Activated CD8-positive, alpha-beta memory T cell treated with anti-CD3 and anti-CD28 coated beads for 24 hours (primary cell): ENCODE measurements around the gene GADL1.

Source experiments
- DNase-seq: peaks from one replicate; pipeline ENCODE4 v3.0.0-alpha.2; 2020

The GADL1 gene

GRCh38 chr3:30752970-30753369 is 141.5 kb downstream of the GADL1 start:
- DNase-seq: no peak

GRCh38 chr3:30752491-30752890 is 142.0 kb downstream of the GADL1 start:
- DNase-seq: no peak

GRCh38 chr3:30751610-30752299 is 142.7 kb downstream of the GADL1 start:
- DNase-seq: peak; percentile 78

- no peak for DNase-seq
These were observed 143.5 kb downstream of the GADL1 start for GRCh38 chr3:30750967-30751366.

GRCh38 chr3:30749230-30749629 is 145.2 kb downstream of the GADL1 start:
- DNase-seq: no peak

- no peak for DNase-seq
These were observed 146.6 kb downstream of the GADL1 start for GRCh38 chr3:30747771-30748281.

GRCh38 chr3:30743641-30744317 is 150.7 kb downstream of the GADL1 start:
- no peak for DNase-seq

GRCh38 chr3:30742796-30743619 is 151.5 kb downstream of the GADL1 start:
- no peak for DNase-seq

GRCh38 chr3:30741889-30742288 is 152.6 kb downstream of the GADL1 start:
- no peak for DNase-seq

GRCh38 chr3:30738605-30739004 is 155.9 kb downstream of the GADL1 start:
- DNase-seq: no peak

GRCh38 chr3:30737743-30738499 is 156.5 kb downstream of the GADL1 start:
- no peak for DNase-seq

GRCh38 chr3:30733696-30734095 is 160.8 kb downstream of the GADL1 start:
- DNase-seq: no peak

GRCh38 chr3:30733209-30733608 is 161.3 kb downstream of the GADL1 start:
- DNase-seq: no peak

- no peak for DNase-seq
These were observed 163.5 kb downstream of the GADL1 start for GRCh38 chr3:30730967-30731366.

GRCh38 chr3:30729936-30730335 is 164.5 kb downstream of the GADL1 start:
- no peak for DNase-seq

- DNase-seq: no peak
These were observed 164.9 kb downstream of the GADL1 start for GRCh38 chr3:30729512-30729911.

- DNase-seq: no peak
These were observed 166.3 kb downstream of the GADL1 start for GRCh38 chr3:30728143-30728542.

- DNase-seq: no peak
These were observed 169.6 kb downstream of the GADL1 start for GRCh38 chr3:30724863-30725262.

GRCh38 chr3:30723211-30723610 is 171.2 kb downstream of the GADL1 start:
- DNase-seq: no peak

GRCh38 chr3:30721314-30721634 is 173.2 kb downstream of the GADL1 start:
- DNase-seq: no peak

GRCh38 chr3:30720586-30721313 is 173.7 kb downstream of the GADL1 start:
- DNase-seq: no peak

GRCh38 chr3:30719536-30719935 is 174.9 kb downstream of the GADL1 start:
- DNase-seq: no peak
